OCI-LY3 (cell line): Measurements from ENCODE around the gene SPOCK3.

ENCODE experiments used
- H2AFZ ChIP-seq: fragments of 200-600, 300-600 bp; shearing (Covaris generic); 2 replicates; pipeline ENCODE4 v1.6.0; 2014; ENCODE audit warnings: antibody characterized with exemption, low read depth, low read length
- H3K27ac ChIP-seq: fragments of 200-600, 300-600 bp; sonication (generic); 2 replicates; pipeline ENCODE4 v1.5.1; 2014; ENCODE audit warnings: mild to moderate bottlenecking, low read length, moderate library complexity, mixed read lengths
- H3K27me3 ChIP-seq: fragments of 200-600, 300-600 bp; sonication (generic); 2 replicates; pipeline ENCODE4 v1.6.1; 2014; ENCODE audit warnings: low read depth, low read length, mixed read lengths
- H3K36me3 ChIP-seq: fragments of 200-600, 300-600 bp; sonication (generic); replicated peaks from 2 replicates; pipeline ENCODE3; 2014; ENCODE audit warnings: low read depth, low read length, mixed read lengths
- H3K4me1 ChIP-seq: fragments of 300-600, 200-600 bp; sonication (generic); 2 replicates; pipeline ENCODE4 v1.6.1; 2014; ENCODE audit warnings: low read length, mixed read lengths
- H3K4me2 ChIP-seq: fragments of 200-600, 300-600 bp; sonication (generic); 2 replicates; pipeline ENCODE4 v1.6.1; 2014; ENCODE audit warnings: low read length, mixed read lengths
- H3K4me3 ChIP-seq: fragments of 300-600, 200-600 bp; sonication (generic); 2 replicates; pipeline ENCODE4 v1.5.1; 2014; ENCODE audit warnings: antibody characterized with exemption, mild to moderate bottlenecking, low read length, moderate library complexity
- H3K79me2 ChIP-seq: fragments of 300-600, 200-600 bp; shearing (Covaris generic); 2 replicates; pipeline ENCODE4 v1.6.1; 2014; ENCODE audit warnings: mild to moderate bottlenecking, low read length, mixed read lengths
- H3K9ac ChIP-seq: fragments of 300-600, 200-600 bp; shearing (Covaris generic); 2 replicates; pipeline ENCODE4 v1.6.0; 2014; ENCODE audit warnings: mild to moderate bottlenecking, low read length, moderate library complexity
- H3K9me3 ChIP-seq: fragments of 200-600, 300-600 bp; shearing (Covaris generic); 2 replicates; pipeline ENCODE4 v1.6.1; 2014; ENCODE audit warnings: low read length, mixed read lengths; ENCODE audit not compliant: insufficient read depth
- H4K20me1 ChIP-seq: fragments of 200-600, 300-600 bp; sonication (generic); 2 replicates; pipeline ENCODE4 v1.6.1; 2016; ENCODE audit warnings: low read length, mixed read lengths; ENCODE audit not compliant: insufficient read depth
- EZH2phosphoT487 ChIP-seq: fragments of 200-600 bp; shearing (Covaris generic); IDR thresholded peaks from 2 replicates; pipeline ENCODE4 v1.6.1; 2018; ENCODE audit warnings: antibody characterized with exemption, mixed run types, low read depth
- TF ChIP-seq, protein P1 (sequence below): fragments of 200-600, 300-600 bp; sonication (generic); IDR thresholded peaks from 2 replicates; pipeline ENCODE4 v1.5.1; 2014; ENCODE audit warnings: antibody characterized with exemption, low read length, low read depth

The SPOCK3 gene

GRCh38 chr4:167111622-167112021 lies 122.7 kb downstream of the SPOCK3 start:
- H3K9me3 ChIP-seq = no peaks in the 10 kb centered on the region
- peaks cover 24% of the 10 kb centered on the region for H3K4me1 ChIP-seq

DNA sequence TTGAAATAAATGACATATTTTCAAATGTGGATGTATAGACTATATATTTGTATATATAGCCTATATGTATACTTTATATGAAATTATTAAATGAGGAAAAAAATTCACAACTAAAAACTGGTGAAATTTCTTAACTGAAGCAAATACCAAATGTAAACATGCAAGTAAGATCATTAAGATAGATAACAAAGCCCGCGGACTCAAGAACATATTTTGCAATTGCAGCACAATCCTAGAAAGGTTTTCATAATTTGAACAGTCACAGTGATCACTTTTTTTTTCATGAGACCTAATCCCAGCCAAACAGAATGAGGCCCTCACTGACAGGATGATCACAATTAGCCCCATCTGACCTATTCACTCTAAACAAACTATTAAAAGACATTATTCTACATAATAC lies 123.2 kb downstream of the SPOCK3 start:
- H3K4me2 ChIP-seq = no peak overlapping the region
- no peak overlapping the region for H3K4me3 ChIP-seq
- H3K27ac ChIP-seq = no peak overlapping the region
- H3K9me3 ChIP-seq = no peaks in the 10 kb centered on the region
- H2AFZ ChIP-seq = no peak overlapping the region
- H3K79me2 ChIP-seq = no peaks in the 10 kb centered on the region
- H3K9ac ChIP-seq = no peak overlapping the region
- no peaks in the 10 kb centered on the region for H4K20me1 ChIP-seq
- no peaks in the 10 kb centered on the region for H3K36me3 ChIP-seq
- H3K27me3 ChIP-seq = no peaks in the 10 kb centered on the region
- H3K4me1 ChIP-seq = peaks cover 24% of the 10 kb centered on the region
- TF ChIP-seq, protein P1, sequence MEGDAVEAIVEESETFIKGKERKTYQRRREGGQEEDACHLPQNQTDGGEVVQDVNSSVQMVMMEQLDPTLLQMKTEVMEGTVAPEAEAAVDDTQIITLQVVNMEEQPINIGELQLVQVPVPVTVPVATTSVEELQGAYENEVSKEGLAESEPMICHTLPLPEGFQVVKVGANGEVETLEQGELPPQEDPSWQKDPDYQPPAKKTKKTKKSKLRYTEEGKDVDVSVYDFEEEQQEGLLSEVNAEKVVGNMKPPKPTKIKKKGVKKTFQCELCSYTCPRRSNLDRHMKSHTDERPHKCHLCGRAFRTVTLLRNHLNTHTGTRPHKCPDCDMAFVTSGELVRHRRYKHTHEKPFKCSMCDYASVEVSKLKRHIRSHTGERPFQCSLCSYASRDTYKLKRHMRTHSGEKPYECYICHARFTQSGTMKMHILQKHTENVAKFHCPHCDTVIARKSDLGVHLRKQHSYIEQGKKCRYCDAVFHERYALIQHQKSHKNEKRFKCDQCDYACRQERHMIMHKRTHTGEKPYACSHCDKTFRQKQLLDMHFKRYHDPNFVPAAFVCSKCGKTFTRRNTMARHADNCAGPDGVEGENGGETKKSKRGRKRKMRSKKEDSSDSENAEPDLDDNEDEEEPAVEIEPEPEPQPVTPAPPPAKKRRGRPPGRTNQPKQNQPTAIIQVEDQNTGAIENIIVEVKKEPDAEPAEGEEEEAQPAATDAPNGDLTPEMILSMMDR = no peak
- TF ChIP-seq EZH2phosphoT487 = no peak

More at GRCh38 chr4:167111622-167112021, 122.7 kb downstream of the SPOCK3 start:
- H3K36me3 ChIP-seq = no peaks in the 10 kb centered on the region
- H3K4me3 ChIP-seq = no peak overlapping the region
- no peaks in the 10 kb centered on the region for H4K20me1 ChIP-seq
- no peak overlapping the region for H3K9ac ChIP-seq
- no peaks in the 10 kb centered on the region for H3K79me2 ChIP-seq
- H2AFZ ChIP-seq = no peak overlapping the region
- no peak overlapping the region for H3K4me2 ChIP-seq
- no peak for TF ChIP-seq EZH2phosphoT487
- TF ChIP-seq, protein P1 = no peak
- no peak overlapping the region for H3K27ac ChIP-seq
- H3K27me3 ChIP-seq = no peaks in the 10 kb centered on the region

- Histone ChIP-seq H3K27ac (no peak overlapping the region), H2AFZ (no peak overlapping the region; the same call in 1 of the 2 replicates), H3K27me3 (no peaks in the 10 kb centered on the region), H3K4me3 (no peak overlapping the region), H3K9ac (no peak overlapping the region), H3K4me1 (peaks cover 21% of the 10 kb centered on the region), H3K9me3 (no peaks in the 10 kb centered on the region), H3K4me2 (no peak overlapping the region), H3K36me3 (no peaks in the 10 kb centered on the region), H3K79me2 (no peaks in the 10 kb centered on the region), H4K20me1 (no peaks in the 10 kb centered on the region)
- TF ChIP-seq, protein P1 = no peak
- no peak for TF ChIP-seq EZH2phosphoT487
These were observed 124.4 kb downstream of the SPOCK3 start for GRCh38 chr4:167109859-167110258.

GRCh38 chr4:167105857-167106256 lies 128.4 kb downstream of the SPOCK3 start:
- H2AFZ ChIP-seq = no peak overlapping the region
- no peaks in the 10 kb centered on the region for H3K9me3 ChIP-seq
- H4K20me1 ChIP-seq = no peaks in the 10 kb centered on the region
- H3K4me1 ChIP-seq = peaks cover 6% of the 10 kb centered on the region
- no peak overlapping the region for H3K4me2 ChIP-seq
- no peak overlapping the region for H3K27ac ChIP-seq
- H3K27me3 ChIP-seq = no peaks in the 10 kb centered on the region
- TF ChIP-seq, protein P1 = no peak
- TF ChIP-seq EZH2phosphoT487 = no peak
- no peaks in the 10 kb centered on the region for H3K36me3 ChIP-seq
- H3K79me2 ChIP-seq = no peaks in the 10 kb centered on the region
- H3K4me3 ChIP-seq = no peak overlapping the region
- H3K9ac ChIP-seq = no peak overlapping the region
